ENCODE measurements around the gene REXO1.

Gene REXO1

DNA sequence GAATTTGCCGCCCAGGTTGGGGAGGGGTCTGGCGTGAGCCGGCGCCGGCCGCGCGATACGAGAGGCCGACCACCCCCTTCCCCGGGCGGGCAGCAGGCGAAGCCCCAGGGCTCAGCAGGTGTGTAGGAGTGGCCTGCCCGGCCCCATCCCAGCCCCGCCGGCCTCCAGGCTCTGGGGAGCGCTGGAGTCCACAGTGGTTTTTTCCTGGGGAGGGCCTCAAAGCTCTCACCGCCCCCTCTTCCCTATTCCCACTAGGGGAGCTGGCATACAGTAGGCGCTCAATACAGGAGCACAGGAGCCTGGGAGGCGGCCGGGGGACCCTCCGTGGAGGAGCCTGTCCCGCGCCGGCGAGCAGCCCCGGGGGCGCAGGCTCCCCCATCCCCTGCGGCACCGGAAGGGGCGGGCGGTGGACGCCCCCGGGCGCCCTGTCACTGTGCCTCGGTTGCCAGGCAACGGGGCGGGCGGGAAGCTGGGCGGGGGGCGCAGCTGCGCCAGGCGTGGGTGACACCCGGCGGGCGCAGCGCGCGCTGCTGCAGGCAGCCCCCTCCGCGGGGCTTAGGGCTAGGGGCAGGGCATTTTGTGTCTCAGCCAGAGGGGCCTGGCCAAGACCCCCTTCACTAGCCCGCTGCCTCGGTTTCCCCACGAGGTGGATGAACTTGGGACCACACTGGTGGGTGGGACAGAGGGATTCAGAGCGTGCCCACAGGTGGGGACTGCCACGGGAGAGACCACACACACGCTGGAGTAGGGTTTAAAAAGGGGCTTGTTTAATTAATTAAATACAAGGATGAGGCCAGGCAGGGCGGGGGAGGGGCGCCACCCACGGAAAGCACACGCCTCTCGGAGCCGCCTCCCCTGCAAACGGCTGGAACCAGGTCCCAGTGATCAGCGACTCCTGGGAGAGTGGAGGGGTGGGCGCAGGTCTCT is 3.6 kb upstream of the REXO1 start:
- DNase-seq (ENCODE audit: low read depth, low spot score): no peak
- H3K27ac ChIP-seq: no peak overlapping the region

GRCh38 chr19:1850809-1851653 is 2.7 kb upstream of the REXO1 start:
- DNase-seq (ENCODE audit: low read depth, low spot score): no peak
- no peak overlapping the region for H3K27ac ChIP-seq

- no peak for DNase-seq (ENCODE audit: low read depth, low spot score)
- H3K27ac ChIP-seq: no peak overlapping the region
Observed at GRCh38 chr19:1849886-1850398, 1.7 kb upstream of the REXO1 start.

GRCh38 chr19:1849132-1849474 is 820 bp upstream of the REXO1 start:
- DNase-seq (ENCODE audit: low read depth, low spot score): no peak
- H3K27ac ChIP-seq: peak overlapping the region; percentile 91

DNA sequence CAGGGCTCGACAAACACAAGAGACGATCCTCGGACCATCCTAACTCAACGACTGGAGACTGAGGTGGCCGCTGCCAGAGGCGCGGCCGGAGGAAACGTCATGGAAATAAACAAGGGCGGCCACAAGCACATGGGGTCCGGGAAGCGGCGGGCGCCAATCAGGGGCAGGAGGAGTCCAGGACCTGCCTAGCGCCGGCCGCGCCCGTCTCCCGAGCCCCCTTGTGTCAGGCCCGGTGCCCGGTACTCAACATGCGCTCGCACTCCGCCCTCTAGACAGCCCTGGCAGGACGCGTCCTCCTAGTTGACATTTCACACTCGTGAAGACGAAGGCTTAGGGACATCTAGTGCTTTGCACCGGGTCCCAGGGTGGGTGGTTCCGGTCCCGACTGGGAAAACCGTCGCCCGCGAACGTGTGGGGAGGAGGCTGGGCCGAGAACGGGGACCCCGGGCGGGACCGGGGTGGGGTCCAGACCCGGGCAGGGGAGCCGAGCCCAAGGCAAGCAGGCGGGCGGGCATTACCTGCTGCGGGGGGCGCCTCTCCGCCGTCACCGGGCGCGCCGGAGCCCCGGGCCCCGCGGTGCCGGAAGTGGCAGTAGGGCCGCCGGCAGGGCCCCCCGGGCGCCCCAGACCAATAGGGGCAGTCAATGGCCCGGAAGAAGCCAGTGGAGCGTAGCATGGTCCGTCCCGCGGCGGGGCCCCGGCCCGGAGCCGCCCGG is 442 bp downstream of the REXO1 start:
- no peak for DNase-seq (ENCODE audit: low read depth, low spot score)
- H3K27ac ChIP-seq: peak overlapping the region; percentile 91

DNA sequence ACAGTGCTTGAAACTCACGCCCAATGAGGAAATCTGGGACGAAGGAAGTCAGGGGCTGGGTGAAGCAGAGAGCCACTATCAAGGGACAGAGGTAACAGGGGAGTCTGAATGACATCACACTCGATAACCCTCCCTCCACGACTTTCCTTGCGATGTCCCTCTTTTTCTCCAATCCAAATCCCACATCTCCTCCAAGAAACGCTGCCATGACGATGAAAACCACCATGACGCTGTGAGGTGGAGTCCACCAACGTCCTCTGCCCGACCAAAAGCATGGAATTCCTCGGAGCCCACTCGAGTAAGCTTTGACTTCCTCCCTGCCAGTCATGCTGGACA is 967 bp downstream of the REXO1 start:
- DNase-seq (ENCODE audit: low read depth, low spot score): no peak
- H3K27ac ChIP-seq: peak overlapping the region; percentile 91

GRCh38 chr19:1846517-1847204 is 1.6 kb downstream of the REXO1 start:
- H3K27ac ChIP-seq: no peak overlapping the region
- no peak for DNase-seq (ENCODE audit: low read depth, low spot score)

- DNase-seq (ENCODE audit: low read depth, low spot score): no peak
- H3K27ac ChIP-seq: no peak overlapping the region
Observed at GRCh38 chr19:1845642-1846041, 2.6 kb downstream of the REXO1 start.

DNA sequence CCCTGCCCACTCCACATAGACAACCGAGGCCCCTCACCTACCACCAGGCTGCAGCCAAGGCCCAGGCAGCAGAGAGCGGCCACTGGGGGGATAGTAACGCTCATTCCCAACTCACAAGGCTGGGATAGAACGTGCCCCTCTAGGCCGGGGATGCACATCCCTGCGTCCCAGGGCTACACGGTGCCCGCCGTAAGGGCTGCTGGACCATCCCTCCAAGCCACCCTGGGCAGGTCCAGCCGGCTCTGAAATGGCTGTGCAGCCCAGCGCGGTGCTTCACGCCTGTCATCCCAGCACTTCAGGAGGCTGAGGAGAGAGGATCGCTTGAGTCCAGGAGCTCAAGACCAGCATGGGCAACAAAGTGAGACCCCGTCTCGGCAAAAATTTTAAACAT is 3.2 kb downstream of the REXO1 start:
- no peak overlapping the region for H3K27ac ChIP-seq
- no peak for DNase-seq (ENCODE audit: low read depth, low spot score)

GRCh38 chr19:1844513-1845124 is 3.7 kb downstream of the REXO1 start:
- no peak overlapping the region for H3K27ac ChIP-seq
- no peak for DNase-seq (ENCODE audit: low read depth, low spot score)

DNA sequence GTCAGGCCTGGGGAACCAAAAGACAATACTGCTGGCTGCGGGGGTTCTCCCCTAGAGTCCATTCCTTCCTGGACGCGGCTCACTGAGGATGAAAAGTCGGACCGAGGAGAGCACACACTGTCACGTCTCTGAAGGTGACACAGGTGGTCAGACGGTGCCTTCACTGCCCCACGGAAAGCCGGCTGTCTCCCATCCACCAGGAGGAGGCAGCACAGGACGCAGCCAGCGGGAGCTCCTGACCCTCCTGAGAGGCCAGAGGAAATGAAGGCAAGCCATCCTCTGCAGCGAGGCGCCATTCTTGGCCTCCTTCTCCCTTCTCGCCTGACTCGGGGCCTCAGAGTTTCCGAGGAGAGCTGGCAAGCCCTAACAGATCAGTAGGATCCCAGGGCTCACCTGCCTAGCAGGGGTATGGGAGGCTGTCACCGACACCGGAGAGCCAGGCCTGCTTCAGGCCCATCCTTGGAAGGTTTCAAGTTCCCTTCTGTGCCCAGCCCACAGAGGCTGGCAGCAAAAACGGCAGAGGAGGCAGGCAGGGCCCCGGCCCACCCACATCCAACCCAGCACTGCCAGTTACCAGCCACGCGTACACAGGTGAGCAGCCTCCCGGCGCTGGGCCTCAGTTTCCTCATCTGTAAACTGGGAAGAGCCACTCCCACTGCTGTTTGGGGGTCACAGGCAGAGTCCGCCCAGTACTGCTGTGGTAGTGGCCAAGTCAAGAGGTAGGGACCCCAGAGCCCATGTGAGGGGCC is 4.5 kb downstream of the REXO1 start:
- H3K27ac ChIP-seq: no peak overlapping the region
- DNase-seq (ENCODE audit: low read depth, low spot score): no peak

DNA sequence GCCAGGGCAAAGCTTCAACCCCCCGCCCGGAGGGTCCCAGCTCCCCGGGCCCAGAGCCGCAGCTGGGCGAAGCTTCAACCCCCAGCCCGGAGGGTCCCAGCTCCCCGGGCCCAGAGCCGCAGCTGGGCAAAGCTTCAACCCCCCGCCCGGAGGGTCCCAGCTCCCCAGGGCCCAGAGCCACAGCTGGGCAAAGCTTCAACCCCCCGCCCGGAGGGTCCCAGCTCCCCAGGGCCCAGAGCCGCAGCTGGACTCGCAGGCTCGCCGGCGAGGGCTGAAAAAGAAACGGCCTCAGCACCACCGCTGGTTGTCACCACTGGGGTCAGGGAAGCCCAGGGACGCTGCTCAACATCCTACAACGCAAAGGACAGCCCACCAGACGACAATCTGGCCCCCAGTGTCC is 5.2 kb downstream of the REXO1 start:
- DNase-seq (ENCODE audit: low read depth, low spot score): no peak
- H3K27ac ChIP-seq: no peak overlapping the region

- no peak overlapping the region for H3K27ac ChIP-seq
Observed at GRCh38 chr19:1841209-1841924, 6.9 kb downstream of the REXO1 start.

GRCh38 chr19:1840541-1841115 is 7.7 kb downstream of the REXO1 start:
- no peak overlapping the region for H3K27ac ChIP-seq
- DNase-seq (ENCODE audit: low read depth, low spot score): no peak

More at GRCh38 chr19:1841209-1841924, 6.9 kb downstream of the REXO1 start:
- no peak for DNase-seq (ENCODE audit: low read depth, low spot score)

DNA sequence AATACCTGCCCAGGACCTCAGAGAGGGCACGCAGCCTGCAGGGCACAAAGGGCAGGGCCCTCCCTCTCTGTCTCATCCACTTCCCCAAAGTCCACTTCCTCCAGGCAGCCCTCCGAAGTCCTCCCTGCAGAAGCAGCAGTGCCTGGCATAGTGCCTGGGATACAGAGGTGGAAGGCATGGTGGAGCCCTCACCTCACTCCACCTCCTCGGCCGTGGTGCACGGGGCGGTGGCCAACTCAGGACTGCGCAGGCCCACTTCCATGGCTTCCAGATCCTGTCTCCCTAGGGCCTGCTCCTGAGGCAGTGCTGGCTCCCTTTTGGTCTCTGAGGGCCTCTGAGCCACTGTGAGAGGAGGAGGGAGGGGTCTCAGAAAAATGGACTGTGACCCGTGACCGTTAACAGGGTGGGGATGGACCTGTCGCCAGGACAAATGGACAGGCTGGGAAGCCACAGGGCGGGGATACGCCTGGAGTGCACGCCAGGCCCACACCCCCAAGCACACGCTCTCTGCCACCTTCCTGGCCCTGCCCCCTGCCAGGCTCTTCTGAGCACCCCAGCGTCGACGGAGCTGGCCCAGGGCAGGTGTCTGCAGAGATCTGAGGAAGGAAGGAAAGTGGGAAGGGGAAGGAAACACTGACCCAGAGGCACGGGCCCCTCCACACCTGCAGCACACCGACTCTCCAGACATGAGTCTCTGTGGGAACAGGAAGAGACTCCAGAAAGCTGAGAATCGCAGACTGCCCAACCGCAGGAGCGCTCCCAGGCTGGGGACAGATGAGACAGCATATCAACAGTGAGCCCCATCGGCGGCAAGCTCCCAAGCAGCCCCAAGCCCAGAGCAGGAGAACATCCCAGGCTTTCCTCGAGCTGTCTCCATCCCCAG is 8.4 kb downstream of the REXO1 start:
- H3K27ac ChIP-seq: no peak overlapping the region
- DNase-seq (ENCODE audit: low read depth, low spot score): no peak

DNA sequence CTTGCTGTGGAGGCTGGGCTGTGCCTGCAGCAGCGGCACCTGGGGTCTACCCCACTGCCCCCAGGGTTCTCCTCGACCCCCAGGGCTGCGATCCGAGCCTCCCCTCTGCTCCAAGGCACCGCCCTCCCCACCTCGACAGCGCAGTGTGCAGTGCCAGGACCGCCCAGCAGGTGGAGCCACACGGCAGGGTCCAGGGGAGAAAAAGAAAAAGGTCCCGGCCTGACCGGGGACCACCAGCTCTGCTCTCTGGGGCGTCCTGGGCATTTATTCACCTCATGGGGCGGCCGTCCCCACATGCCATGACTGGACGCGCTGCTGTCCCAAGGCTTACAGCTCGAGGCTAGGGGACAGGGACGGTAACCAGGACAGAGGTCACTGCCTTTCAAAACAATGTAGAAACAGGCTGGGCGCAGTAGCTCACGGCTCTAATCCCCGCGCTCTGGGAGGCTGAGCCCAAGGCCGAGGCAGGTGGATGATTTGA is 10.6 kb downstream of the REXO1 start:
- DNase-seq (ENCODE audit: low read depth, low spot score): no peak
- H3K27ac ChIP-seq: no peak overlapping the region

GRCh38 chr19:1837222-1837565 is 11.1 kb downstream of the REXO1 start:
- no peak overlapping the region for H3K27ac ChIP-seq
- DNase-seq (ENCODE audit: low read depth, low spot score): no peak
